Keratinocyte (primary cell): ENCODE measurements around the gene SRP68. TPM values are rescaled to one million over a fixed set of nuclear protein-coding genes. Genes with fewer than 3 reads are reported as not detected.

ENCODE experiments used
- DNase-seq: peaks from one replicate; pipeline ENCODE4 v3.0.0-alpha.2; 2011; ENCODE audit warnings: low read depth, missing footprints, low spot score
- FAIRE-seq: peaks from 2 replicates; lab custom pipeline; 2011; peaks lifted over from hg19 to GRCh38; lab: Jason Lieb, UNC
- H2AFZ ChIP-seq: 2 replicates; pipeline ENCODE4 v1.6.0; 2012; ENCODE audit warnings: low read length, control low read depth, inconsistent platforms; ENCODE audit not compliant: control insufficient read depth
- H3K27ac ChIP-seq: 2 replicates; pipeline ENCODE4 v1.5.1; 2011; ENCODE audit warnings: low read length; ENCODE audit not compliant: control insufficient read depth, insufficient read depth
- H3K27me3 ChIP-seq: 3 replicates; pipeline ENCODE4 v1.6.0; 2011; ENCODE audit warnings: low read length; ENCODE audit not compliant: control insufficient read depth, insufficient read depth; ENCODE audit errors: extremely low read depth
- H3K36me3 ChIP-seq, 2 experiments: 2 replicates in 1 of 2; 3 replicates in 1 of 2; pipeline ENCODE4 v1.5.1; 2011; ENCODE audit warnings: low read length in 2 of 2, mild to moderate bottlenecking in 1 of 2; ENCODE audit not compliant: control insufficient read depth in 2 of 2, insufficient read depth in 2 of 2; ENCODE audit errors: extremely low read depth in 1 of 2
- H3K4me1 ChIP-seq: 3 replicates; pipeline ENCODE4 v1.5.1; 2011; ENCODE audit warnings: low read length; ENCODE audit not compliant: control insufficient read depth, insufficient read depth; ENCODE audit errors: extremely low read depth
- H3K4me2 ChIP-seq: 3 replicates; pipeline ENCODE4 v1.6.0; 2011; ENCODE audit warnings: low read depth, low read length; ENCODE audit not compliant: control insufficient read depth, insufficient read depth; ENCODE audit errors: extremely low read depth
- H3K4me3 ChIP-seq, 3 experiments: fragments of 200-600 bp in 1 of 3; sonication (generic) in 1 of 3; 2 replicates in 2 of 3; 3 replicates in 1 of 3; pipeline ENCODE4 v1.5.1; 2011 to 2016; ENCODE audit warnings: low read length in 3 of 3, mild to moderate bottlenecking in 3 of 3, control low read depth in 2 of 3, inconsistent platforms in 1 of 3, low read depth in 1 of 3, mixed read lengths in 1 of 3, mixed run types in 1 of 3, moderate library complexity in 1 of 3; ENCODE audit not compliant: control insufficient read depth in 2 of 3, insufficient read depth in 2 of 3; ENCODE audit errors: extremely low read depth in 1 of 3
- H3K79me2 ChIP-seq: 2 replicates; pipeline ENCODE4 v1.6.0; 2012; ENCODE audit warnings: low read length; ENCODE audit not compliant: control insufficient read depth, insufficient read depth
- H3K9ac ChIP-seq: 3 replicates; pipeline ENCODE4 v1.6.0; 2011; ENCODE audit warnings: low read length; ENCODE audit not compliant: control insufficient read depth, insufficient read depth; ENCODE audit errors: extremely low read depth
- H3K9me1 ChIP-seq: 3 replicates; pipeline ENCODE4 v1.6.0; 2011; ENCODE audit warnings: low read length; ENCODE audit not compliant: control insufficient read depth, insufficient read depth; ENCODE audit errors: extremely low read depth
- H3K9me3 ChIP-seq: 2 replicates; pipeline ENCODE4 v1.5.1; 2012; ENCODE audit warnings: low read depth, low read length; ENCODE audit not compliant: control insufficient read depth
- H4K20me1 ChIP-seq: 3 replicates; pipeline ENCODE4 v1.6.0; 2011; ENCODE audit warnings: low read length; ENCODE audit not compliant: control insufficient read depth, insufficient read depth; ENCODE audit errors: extremely low read depth
- EZH2 ChIP-seq: IDR thresholded peaks from one replicate; pipeline ENCODE4 v1.6.1; 2012; ENCODE audit warnings: inconsistent platforms, mild to moderate bottlenecking, low read length, moderate library complexity
- dilution Hi-C: fragments of 300-500 bp; cut with MboI; formaldehyde crosslinking; loops from one replicate; pipeline ENCODE4 v1.7.0; 2020; ENCODE audit warnings: low sequenced_read_pairs; ENCODE audit not compliant: extremely low pct_ligation_motif_present
- polyA plus RNA-seq, 5 experiments: library from polyadenylated mRNA; depleted of rRNA in 3 of 5; stranded (reverse) in 3 of 5; stranded (forward) in 1 of 5; unstranded in 1 of 5; fragments of >200 nt; gene quantifications; 1 replicate in 1 of 5; 2 replicates in 3 of 5; 3 replicates in 1 of 5; pipeline versions ENCODE4 v1.2.1 to v1.2.3, GENCODE V29; 2011 to 2012; ENCODE audit warnings: missing spikeins in 2 of 5, low read depth in 1 of 5, low replicate concordance in 1 of 5
- TF ChIP-seq, protein P1 (sequence below), 3 experiments: IDR thresholded peaks in 1 of 3; conservative IDR thresholded peaks in 1 of 3; optimal IDR thresholded peaks in 1 of 3; 2 replicates in 2 of 3; 3 replicates in 1 of 3; pipeline versions ENCODE3 to v1.5.1; 2011; ENCODE audit warnings: low read length in 3 of 3, mild to moderate bottlenecking in 3 of 3, moderate library complexity in 2 of 3, control low read depth in 1 of 3, inconsistent platforms in 1 of 3; ENCODE audit not compliant: insufficient read depth in 2 of 3; ENCODE audit errors: extremely low read depth in 1 of 3

Gene SRP68
- polyA plus RNA-seq, 1 donor (not counting 4 experiments of a cell fraction or from before 2014, with no cell fraction given): 81.3 TPM

DNA sequence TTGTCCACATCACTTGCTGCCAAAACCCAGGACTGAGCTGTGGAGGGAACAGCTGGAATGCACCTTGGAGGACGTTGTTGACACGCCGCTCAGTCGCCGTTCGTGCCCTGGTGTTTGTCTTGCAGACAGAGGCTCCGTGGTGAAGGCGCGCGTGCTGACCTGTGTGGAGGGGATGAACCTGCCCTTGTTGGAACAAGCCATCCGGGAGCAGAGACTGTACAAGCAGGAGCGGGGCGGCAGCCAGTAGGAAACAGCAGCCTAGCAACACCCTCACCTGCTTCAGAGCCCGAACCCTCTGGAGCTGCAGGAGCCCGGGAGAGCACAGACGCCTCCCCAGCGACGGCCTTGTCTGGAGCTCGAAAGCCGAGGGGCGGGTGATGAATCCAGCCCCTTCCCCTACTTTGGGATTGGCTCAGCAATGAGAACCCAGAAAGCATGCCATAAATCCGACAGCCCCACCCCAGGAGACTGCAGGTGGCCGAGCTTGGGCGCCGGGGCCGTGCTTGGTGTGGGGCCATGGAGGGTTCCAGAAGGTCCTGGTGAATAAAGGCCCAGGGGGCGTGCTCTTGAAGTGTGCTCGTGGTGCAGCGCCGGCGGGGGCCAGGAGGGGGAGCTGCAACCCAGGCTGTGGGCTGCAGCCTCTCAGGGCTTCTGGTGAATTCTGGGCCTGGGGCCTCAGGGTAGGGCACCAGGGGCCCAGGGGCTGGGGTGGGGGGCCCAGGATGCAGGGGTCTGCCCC, 72.1 kb downstream of the SRP68 start:
- Histone ChIP-seq H3K27me3 (no peaks in the 10 kb centered on the region), H3K79me2 (no peaks in the 10 kb centered on the region), H3K4me2 (peak overlapping the region; percentile 16), H3K36me3 (peaks cover 0 to 3% of the 10 kb centered on the region in 2 experiments), H3K27ac (no peak overlapping the region), H3K4me1 (peaks cover 18% of the 10 kb centered on the region), H2AFZ (peak overlapping the region; percentile 26), H3K9me3 (no peaks in the 10 kb centered on the region), H3K9me1 (peaks cover 2% of the 10 kb centered on the region), H3K9ac (no peak overlapping the region), H4K20me1 (no peaks in the 10 kb centered on the region), H3K4me3 (no peak overlapping the region)
- FAIRE-seq (no peak), DNase-seq (no peak)
- dilution Hi-C loops: no loop called here
- TF ChIP-seq, protein P1, sequence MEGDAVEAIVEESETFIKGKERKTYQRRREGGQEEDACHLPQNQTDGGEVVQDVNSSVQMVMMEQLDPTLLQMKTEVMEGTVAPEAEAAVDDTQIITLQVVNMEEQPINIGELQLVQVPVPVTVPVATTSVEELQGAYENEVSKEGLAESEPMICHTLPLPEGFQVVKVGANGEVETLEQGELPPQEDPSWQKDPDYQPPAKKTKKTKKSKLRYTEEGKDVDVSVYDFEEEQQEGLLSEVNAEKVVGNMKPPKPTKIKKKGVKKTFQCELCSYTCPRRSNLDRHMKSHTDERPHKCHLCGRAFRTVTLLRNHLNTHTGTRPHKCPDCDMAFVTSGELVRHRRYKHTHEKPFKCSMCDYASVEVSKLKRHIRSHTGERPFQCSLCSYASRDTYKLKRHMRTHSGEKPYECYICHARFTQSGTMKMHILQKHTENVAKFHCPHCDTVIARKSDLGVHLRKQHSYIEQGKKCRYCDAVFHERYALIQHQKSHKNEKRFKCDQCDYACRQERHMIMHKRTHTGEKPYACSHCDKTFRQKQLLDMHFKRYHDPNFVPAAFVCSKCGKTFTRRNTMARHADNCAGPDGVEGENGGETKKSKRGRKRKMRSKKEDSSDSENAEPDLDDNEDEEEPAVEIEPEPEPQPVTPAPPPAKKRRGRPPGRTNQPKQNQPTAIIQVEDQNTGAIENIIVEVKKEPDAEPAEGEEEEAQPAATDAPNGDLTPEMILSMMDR (optimal IDR thresholded peaks at IDR 0.05 in 1 of 3, IDR thresholded peaks at IDR 0.05 in 1 of 3, conservative IDR thresholded peaks at IDR 0.05 in 1 of 3; ENCODE audit: extremely low read depth in 1 of 3, insufficient read depth in 2 of 3, low read length in 3 of 3): peak; percentile 67 to 95 (median 83)
- no peak for TF ChIP-seq EZH2

GRCh38 chr17:75998327-75998795, 74.0 kb downstream of the SRP68 start:
- no peak for DNase-seq
- dilution Hi-C loops: no loop called here
- peaks cover 2% of the 10 kb centered on the region for H3K9me1 ChIP-seq
- no peaks in the 10 kb centered on the region for H3K9me3 ChIP-seq
- no peaks in the 10 kb centered on the region for H4K20me1 ChIP-seq
- H3K79me2 ChIP-seq: no peaks in the 10 kb centered on the region
- H3K27ac ChIP-seq: no peak overlapping the region
- no peak overlapping the region for H3K9ac ChIP-seq
- H2AFZ ChIP-seq: no peak overlapping the region
- no peaks in the 10 kb centered on the region for H3K27me3 ChIP-seq
- no peak overlapping the region for H3K4me2 ChIP-seq
- peaks cover 18% of the 10 kb centered on the region for H3K4me1 ChIP-seq
- FAIRE-seq: no peak
- H3K36me3 ChIP-seq: peaks cover 0 to under 1% of the 10 kb centered on the region in 2 experiments
- no peak for TF ChIP-seq EZH2
- TF ChIP-seq, protein P1 (optimal IDR thresholded peaks at IDR 0.05 in 1 of 3, IDR thresholded peaks at IDR 0.05 in 1 of 3, conservative IDR thresholded peaks at IDR 0.05 in 1 of 3; ENCODE audit: extremely low read depth in 1 of 3, insufficient read depth in 2 of 3, low read length in 3 of 3): no peak
- H3K4me3 ChIP-seq: no peak overlapping the region
